ENCODE data around the gene MRPL16. TPM values are rescaled to one million over a fixed set of nuclear protein-coding genes. Genes with fewer than 3 reads are reported as not detected.

MRPL16 gene
- total RNA-seq, 2 donors from 2014 or later: 52.8 to 58.4 TPM

- H3K4me1 ChIP-seq (ENCODE audit: control insufficient read depth, insufficient read depth, low read length): peaks cover 10% of the 10 kb centered on the region
- H3K9me3 ChIP-seq (ENCODE audit: control insufficient read depth, low read length): no peaks in the 10 kb centered on the region
- no peak for DNase-seq
- H3K4me3 Mint-ChIP-seq: no peak overlapping the region
- peaks cover 29% of the 10 kb centered on the region for H3K36me3 Mint-ChIP-seq (ENCODE audit: low read depth)
- 85 to 94% methylated on average over 6 to 8 of the region's 8 CpGs for WGBS, 2 experiments (ENCODE audit: insufficient coverage in 1 of 2, insufficient read length in 1 of 2)
- no peak overlapping the region for H3K27ac Mint-ChIP-seq
- peaks cover 35% of the 10 kb centered on the region for H3K4me1 Mint-ChIP-seq
- no peak overlapping the region for H3K27ac ChIP-seq (ENCODE audit: low read depth, low read length)
- H3K9ac ChIP-seq (ENCODE audit: extremely low read depth, low read length, poor library complexity, severe bottlenecking): no peak overlapping the region
- H3K27me3 Mint-ChIP-seq (ENCODE audit: insufficient read depth): no peaks in the 10 kb centered on the region
- peaks cover 23% of the 10 kb centered on the region for H3K36me3 ChIP-seq (ENCODE audit: control insufficient read depth, insufficient read depth, low read length)
- no peaks in the 10 kb centered on the region for H3K9me3 Mint-ChIP-seq
- H3K27me3 ChIP-seq (ENCODE audit: control insufficient read depth, insufficient read depth, low read length, poor library complexity, severe bottlenecking): no peaks in the 10 kb centered on the region
- no peak overlapping the region for H3K4me3 ChIP-seq (ENCODE audit: low read length)
- no peak for TF ChIP-seq CTCF (conservative IDR thresholded peaks at IDR 0.05)
Observed at GRCh38 chr11:59770869-59771268, 39.7 kb downstream of the MRPL16 start.

GRCh38 chr11:59770319-59770718 is 40.3 kb downstream of the MRPL16 start:
- H3K9me3 ChIP-seq (ENCODE audit: control insufficient read depth, low read length): no peaks in the 10 kb centered on the region
- no peak overlapping the region for H3K9ac ChIP-seq (ENCODE audit: extremely low read depth, low read length, poor library complexity, severe bottlenecking)
- peaks cover 24% of the 10 kb centered on the region for H3K36me3 Mint-ChIP-seq (ENCODE audit: low read depth)
- H3K4me1 ChIP-seq (ENCODE audit: control insufficient read depth, insufficient read depth, low read length): peaks cover 11% of the 10 kb centered on the region
- no peak for DNase-seq
- TF ChIP-seq CTCF (conservative IDR thresholded peaks at IDR 0.05): no peak
- H3K4me3 Mint-ChIP-seq: no peak overlapping the region
- H3K27ac ChIP-seq (ENCODE audit: low read depth, low read length): no peak overlapping the region
- H3K27me3 ChIP-seq (ENCODE audit: control insufficient read depth, insufficient read depth, low read length, poor library complexity, severe bottlenecking): no peaks in the 10 kb centered on the region
- H3K9me3 Mint-ChIP-seq: no peaks in the 10 kb centered on the region
- peaks cover 18% of the 10 kb centered on the region for H3K36me3 ChIP-seq (ENCODE audit: control insufficient read depth, insufficient read depth, low read length)
- H3K27ac Mint-ChIP-seq: no peak overlapping the region
- no peak overlapping the region for H3K4me3 ChIP-seq (ENCODE audit: low read length)
- peaks cover 35% of the 10 kb centered on the region for H3K4me1 Mint-ChIP-seq
- whole genome bisulfite sequencing, 2 experiments (ENCODE audit: insufficient coverage in 1 of 2, insufficient read length in 1 of 2): 89 to 100% methylated on average over 1 to 3 of the region's 3 CpGs
- no peaks in the 10 kb centered on the region for H3K27me3 Mint-ChIP-seq (ENCODE audit: insufficient read depth)

GRCh38 chr11:59769828-59770227 is 40.8 kb downstream of the MRPL16 start:
- no peaks in the 10 kb centered on the region for H3K9me3 Mint-ChIP-seq
- Histone ChIP-seq H3K9ac (ENCODE audit: extremely low read depth, low read length, poor library complexity, severe bottlenecking) (no peak overlapping the region), H3K36me3 (ENCODE audit: control insufficient read depth, insufficient read depth, low read length) (peaks cover 17% of the 10 kb centered on the region), H3K27me3 (ENCODE audit: control insufficient read depth, insufficient read depth, low read length, poor library complexity, severe bottlenecking) (no peaks in the 10 kb centered on the region), H3K27ac (ENCODE audit: low read depth, low read length) (no peak overlapping the region), H3K9me3 (ENCODE audit: control insufficient read depth, low read length) (no peaks in the 10 kb centered on the region), H3K4me1 (ENCODE audit: control insufficient read depth, insufficient read depth, low read length) (peaks cover 14% of the 10 kb centered on the region), H3K4me3 (ENCODE audit: low read length) (no peak overlapping the region)
- WGBS, 2 experiments (ENCODE audit: insufficient coverage in 1 of 2, insufficient read length in 1 of 2): 99 to 100% methylated on average over 3 to 4 of the region's 4 CpGs
- TF ChIP-seq CTCF (conservative IDR thresholded peaks at IDR 0.05): no peak
- H3K4me1 Mint-ChIP-seq: peaks cover 40% of the 10 kb centered on the region
- no peak overlapping the region for H3K4me3 Mint-ChIP-seq
- peaks cover 20% of the 10 kb centered on the region for H3K36me3 Mint-ChIP-seq (ENCODE audit: low read depth)
- DNase-seq: no peak
- no peak overlapping the region for H3K27ac Mint-ChIP-seq
- H3K27me3 Mint-ChIP-seq (ENCODE audit: insufficient read depth): no peaks in the 10 kb centered on the region
